ENCODE measurements around the gene TSHR. TPM values are rescaled to one million over a fixed set of nuclear protein-coding genes. Genes with fewer than 3 reads are reported as not detected.

TSHR gene
- total RNA-seq, 1 experiment from 2014 or later = not detected

- DNase-seq (ENCODE audit: low read depth, low spot score) (no peak), ATAC-seq (no peak)
- intact Hi-C loops (cut with micrococcal nuclease) = no loop called here
- H4K20me1 ChIP-seq (ENCODE audit: insufficient read depth) = no peaks in the 10 kb centered on the region
- no peaks in the 10 kb centered on the region for H3K27me3 ChIP-seq (ENCODE audit: insufficient read depth, low read length)
- BruUV-seq (replicated peaks) = no TSS peak
- no peak overlapping the region for H3K4me2 ChIP-seq (ENCODE audit: low read length)
- no peak overlapping the region for H2AFZ ChIP-seq (ENCODE audit: low read depth, low read length, poor library complexity, severe bottlenecking)
- no peak overlapping the region for H3K9ac ChIP-seq (ENCODE audit: low read length)
- ChIA-PET RAD21 (ENCODE audit: low non-redundant PET in 1 of 2, low total read pairs in 2 of 2, uncharacterized antibody in 2 of 2, unreplicated experiment in 2 of 2) (no interaction called here), CTCF (no interaction called here), POLR2A (no interaction called here)
- no peak overlapping the region for H3K27ac ChIP-seq (ENCODE audit: low read depth, low read length)
- H3K4me3 ChIP-seq (replicated peaks in 1 of 2; ENCODE audit: low read depth in 1 of 2, low read length in 2 of 2) = no peak overlapping the region
- no peak for TF ChIP-seq EGR1 (IDR thresholded peaks at IDR 0.05; ENCODE audit: low read depth)
- no peak for TF ChIP-seq CEBPB (IDR thresholded peaks at IDR 0.05; ENCODE audit: low read depth)
- no peak for TF ChIP-seq SIN3A (IDR thresholded peaks at IDR 0.05; ENCODE audit: low read depth)
- H3K9me2 ChIP-seq (ENCODE audit: insufficient read depth) = no peaks in the 10 kb centered on the region
- no peaks in the 10 kb centered on the region for H3K9me3 ChIP-seq (ENCODE audit: control insufficient read depth in 1 of 2, insufficient read depth in 1 of 2, low read depth in 1 of 2, low read length in 2 of 2)
- H3K4me1 ChIP-seq (ENCODE audit: control insufficient read depth in 1 of 2, insufficient read depth in 2 of 2, low read length in 2 of 2) = no peaks in the 10 kb centered on the region
- H3K36me3 ChIP-seq (ENCODE audit: control insufficient read depth in 1 of 2, insufficient read depth in 2 of 2, low read length in 2 of 2) = no peaks in the 10 kb centered on the region
- H3K79me2 ChIP-seq (ENCODE audit: insufficient read depth, low read length) = no peaks in the 10 kb centered on the region
Observed at GRCh38 chr14:81120501-81120900, 165.1 kb downstream of the TSHR start.

GRCh38 chr14:81122326-81122725, 166.9 kb downstream of the TSHR start:
- POLR2A ChIA-PET = no interaction called here
- Histone ChIP-seq H3K79me2 (ENCODE audit: insufficient read depth, low read length) (no peaks in the 10 kb centered on the region), H4K20me1 (ENCODE audit: insufficient read depth) (no peaks in the 10 kb centered on the region), H2AFZ (ENCODE audit: low read depth, low read length, poor library complexity, severe bottlenecking) (no peak overlapping the region), H3K27me3 (ENCODE audit: insufficient read depth, low read length) (no peaks in the 10 kb centered on the region), H3K9me3 (ENCODE audit: control insufficient read depth in 1 of 2, insufficient read depth in 1 of 2, low read depth in 1 of 2, low read length in 2 of 2) (no peaks in the 10 kb centered on the region), H3K9ac (ENCODE audit: low read length) (no peak overlapping the region), H3K4me3 (replicated peaks in 1 of 2; ENCODE audit: low read depth in 1 of 2, low read length in 2 of 2) (no peak overlapping the region), H3K36me3 (ENCODE audit: control insufficient read depth in 1 of 2, insufficient read depth in 2 of 2, low read length in 2 of 2) (no peaks in the 10 kb centered on the region), H3K27ac (ENCODE audit: low read depth, low read length) (no peak overlapping the region), H3K9me2 (ENCODE audit: insufficient read depth) (no peaks in the 10 kb centered on the region), H3K4me1 (ENCODE audit: control insufficient read depth in 1 of 2, insufficient read depth in 2 of 2, low read length in 2 of 2) (no peaks in the 10 kb centered on the region), H3K4me2 (ENCODE audit: low read length) (no peak overlapping the region)
- no peak for TF ChIP-seq EZH2 (IDR thresholded peaks at IDR 0.05)
- no peak for TF ChIP-seq ZNF274 (IDR thresholded peaks at IDR 0.05; ENCODE audit: low read depth, low read length)
- TF ChIP-seq CEBPB (IDR thresholded peaks at IDR 0.05; ENCODE audit: low read depth) = no peak
- no peak for TF ChIP-seq JUND (IDR thresholded peaks at IDR 0.05)
- TF ChIP-seq ZFX (IDR thresholded peaks at IDR 0.05) = no peak
- TF ChIP-seq YY1 (IDR thresholded peaks at IDR 0.05; ENCODE audit: extremely low read depth, insufficient replicate concordance, low read depth, low read length) = no peak
- no peak for TF ChIP-seq SP1 (IDR thresholded peaks at IDR 0.05; ENCODE audit: low read depth)
- no peak for TF ChIP-seq EGR1 (IDR thresholded peaks at IDR 0.05; ENCODE audit: low read depth)
- TF ChIP-seq SIN3A (IDR thresholded peaks at IDR 0.05; ENCODE audit: low read depth) = no peak
- no peak for TF ChIP-seq POLR2A (IDR thresholded peaks at IDR 0.05; ENCODE audit: borderline replicate concordance, extremely low read depth, insufficient read depth, insufficient read length)
- no peak for TF ChIP-seq EZH2phosphoT487 (IDR thresholded peaks at IDR 0.05; ENCODE audit: borderline replicate concordance)
- TF ChIP-seq FOSL1 (IDR thresholded peaks at IDR 0.05; ENCODE audit: low read depth) = no peak
- TF ChIP-seq SRF (IDR thresholded peaks at IDR 0.05; ENCODE audit: low read depth) = no peak
- TF ChIP-seq CBX3 (IDR thresholded peaks at IDR 0.05; ENCODE audit: low read depth) = no peak
- no peak for TF ChIP-seq RAD21 (IDR thresholded peaks at IDR 0.05; ENCODE audit: low read depth)
- ATAC-seq = no peak
- CTCF ChIA-PET = no interaction called here
- BruUV-seq (replicated peaks) = no TSS peak
- intact Hi-C loops (cut with micrococcal nuclease) = no loop called here
- RAD21 ChIA-PET (ENCODE audit: low non-redundant PET in 1 of 2, low total read pairs in 2 of 2, uncharacterized antibody in 2 of 2, unreplicated experiment in 2 of 2) = no interaction called here
- DNase-seq (ENCODE audit: low read depth, low spot score) = no peak

Data from HCT116 (cell line).